C4-2B (cell line): ENCODE measurements around the gene SLC35F6.

Experiments used
- H3K27ac ChIP-seq: fragments of 450-650 bp; 2 replicates; pipeline ENCODE4 v1.5.1; 2017
- ZFX ChIP-seq: fragments of 450-650 bp; IDR thresholded peaks from 2 replicates; pipeline ENCODE4 v1.6.1; 2017
- TF ChIP-seq, protein P1 (sequence below): fragments of 450-650 bp; conservative IDR thresholded peaks from 2 replicates; pipeline ENCODE4 v1.5.1; 2017; ENCODE audit warnings: mild to moderate bottlenecking

The SLC35F6 gene

DNA sequence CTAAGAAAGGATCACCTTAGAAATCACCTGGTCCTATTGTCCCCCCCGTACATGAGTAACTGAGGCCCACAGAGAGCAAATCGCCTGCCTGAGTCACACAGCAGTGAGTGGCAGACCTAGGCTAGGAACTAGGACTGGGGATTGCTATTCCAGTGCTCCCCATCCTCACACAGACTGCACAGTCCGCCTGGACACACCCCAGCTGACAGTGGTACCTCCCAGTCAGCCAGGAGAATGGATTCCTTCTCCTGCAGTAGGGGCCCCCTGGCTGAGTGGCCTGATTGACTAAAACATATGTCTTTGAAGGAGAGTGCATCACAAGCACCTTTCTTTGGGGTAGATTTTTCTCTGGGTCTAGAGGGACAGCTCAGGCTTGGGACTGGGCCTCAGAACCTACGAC, 32.4 kb upstream of the SLC35F6 start:
- TF ChIP-seq, protein P1, sequence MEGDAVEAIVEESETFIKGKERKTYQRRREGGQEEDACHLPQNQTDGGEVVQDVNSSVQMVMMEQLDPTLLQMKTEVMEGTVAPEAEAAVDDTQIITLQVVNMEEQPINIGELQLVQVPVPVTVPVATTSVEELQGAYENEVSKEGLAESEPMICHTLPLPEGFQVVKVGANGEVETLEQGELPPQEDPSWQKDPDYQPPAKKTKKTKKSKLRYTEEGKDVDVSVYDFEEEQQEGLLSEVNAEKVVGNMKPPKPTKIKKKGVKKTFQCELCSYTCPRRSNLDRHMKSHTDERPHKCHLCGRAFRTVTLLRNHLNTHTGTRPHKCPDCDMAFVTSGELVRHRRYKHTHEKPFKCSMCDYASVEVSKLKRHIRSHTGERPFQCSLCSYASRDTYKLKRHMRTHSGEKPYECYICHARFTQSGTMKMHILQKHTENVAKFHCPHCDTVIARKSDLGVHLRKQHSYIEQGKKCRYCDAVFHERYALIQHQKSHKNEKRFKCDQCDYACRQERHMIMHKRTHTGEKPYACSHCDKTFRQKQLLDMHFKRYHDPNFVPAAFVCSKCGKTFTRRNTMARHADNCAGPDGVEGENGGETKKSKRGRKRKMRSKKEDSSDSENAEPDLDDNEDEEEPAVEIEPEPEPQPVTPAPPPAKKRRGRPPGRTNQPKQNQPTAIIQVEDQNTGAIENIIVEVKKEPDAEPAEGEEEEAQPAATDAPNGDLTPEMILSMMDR: no peak
- TF ChIP-seq ZFX: no peak
- H3K27ac ChIP-seq: no peak overlapping the region

DNA sequence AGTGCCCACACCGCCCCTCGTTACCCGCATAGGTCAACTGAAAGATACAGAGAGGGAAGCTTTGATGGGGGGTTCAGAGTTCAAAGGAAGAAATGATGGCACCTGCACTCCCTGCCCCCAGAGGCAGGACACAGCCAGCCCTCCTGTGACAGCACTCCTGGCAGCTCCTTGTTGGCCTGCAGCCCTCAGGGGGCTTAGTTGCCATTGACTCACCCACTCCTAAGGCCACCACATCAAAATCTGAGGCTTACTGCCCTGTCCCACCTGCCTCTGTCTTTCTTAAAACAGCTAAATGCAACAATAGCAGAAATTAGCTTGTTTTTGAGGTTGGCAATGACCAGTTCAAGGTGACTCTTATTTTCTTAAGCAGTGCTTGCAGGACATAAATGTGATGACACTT, 31.6 kb upstream of the SLC35F6 start:
- no peak for TF ChIP-seq ZFX
- TF ChIP-seq, protein P1: no peak
- H3K27ac ChIP-seq: no peak overlapping the region

DNA sequence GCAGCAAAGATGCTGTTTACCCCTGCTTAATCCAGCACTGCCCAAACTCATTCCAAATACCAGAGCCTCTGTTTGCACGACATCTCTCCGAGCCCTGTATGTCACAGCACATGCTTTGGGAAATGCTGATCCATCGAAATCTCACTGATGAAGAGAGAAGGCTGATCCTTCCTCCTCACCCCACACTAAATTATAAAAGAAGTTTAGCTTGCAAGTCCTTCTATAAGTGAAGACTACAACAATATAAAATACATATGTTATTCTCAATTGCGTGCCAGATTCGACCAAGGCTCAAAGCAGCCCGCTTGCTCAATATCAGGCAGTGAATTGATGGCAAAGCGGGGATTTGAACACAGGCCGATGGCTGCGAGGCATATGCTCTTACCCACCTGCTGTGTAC, 30.7 kb upstream of the SLC35F6 start:
- H3K27ac ChIP-seq: no peak overlapping the region
- TF ChIP-seq ZFX: no peak
- TF ChIP-seq, protein P1: no peak

DNA sequence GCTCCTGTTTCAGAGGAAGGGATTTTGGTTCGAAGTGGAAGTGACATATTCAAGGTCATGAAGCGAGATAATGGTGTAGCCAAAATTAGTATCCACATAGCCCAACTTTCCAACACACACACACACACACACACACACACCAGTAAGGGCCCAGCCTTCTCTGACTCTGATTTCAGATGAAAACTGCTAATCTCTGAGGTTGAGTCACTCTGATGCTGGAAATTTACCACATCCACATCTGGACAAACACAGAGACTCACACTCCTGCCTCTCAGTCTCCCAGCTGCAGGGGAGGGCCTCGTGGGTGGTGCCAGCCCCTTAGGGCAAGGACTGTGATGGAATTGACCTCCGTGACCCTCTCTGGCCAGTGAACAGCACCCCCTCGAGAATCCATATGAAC, 29.0 kb upstream of the SLC35F6 start:
- no peak overlapping the region for H3K27ac ChIP-seq
- TF ChIP-seq, protein P1: no peak
- no peak for TF ChIP-seq ZFX

DNA sequence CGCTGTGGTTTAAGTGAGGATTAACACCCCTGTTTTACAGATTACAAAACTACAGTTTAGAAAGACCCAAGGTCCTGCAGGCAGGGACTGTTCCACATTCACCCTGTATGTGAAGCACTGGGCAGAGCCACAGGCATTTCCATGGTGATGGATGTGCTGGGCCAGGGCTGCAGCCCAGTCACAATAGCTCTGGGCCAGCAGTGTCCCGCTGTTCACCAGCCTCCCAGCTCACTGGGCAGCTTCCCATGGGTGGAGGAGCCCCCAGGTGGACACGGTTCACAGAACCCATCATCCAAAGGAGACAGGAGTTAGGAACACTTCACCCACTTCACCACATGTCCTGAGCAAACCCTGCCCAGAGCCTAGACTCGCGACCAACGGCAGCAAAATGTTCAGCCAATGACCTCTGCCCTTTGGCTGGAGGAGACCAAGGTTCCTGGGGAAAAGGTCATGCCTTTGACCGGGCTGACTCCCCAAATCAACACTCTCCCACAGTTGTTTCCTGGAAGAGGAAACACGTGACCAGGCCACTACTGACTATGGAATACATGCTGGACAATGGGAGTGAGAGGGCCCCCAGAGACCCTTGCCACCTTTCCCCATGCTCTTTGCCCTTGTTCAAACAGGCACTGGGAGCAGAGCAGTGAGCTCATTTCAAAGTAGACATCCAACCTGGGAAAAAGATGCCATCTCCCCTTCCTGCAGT, 28.0 kb upstream of the SLC35F6 start:
- H3K27ac ChIP-seq: no peak overlapping the region
- TF ChIP-seq, protein P1: no peak
- TF ChIP-seq ZFX: no peak

DNA sequence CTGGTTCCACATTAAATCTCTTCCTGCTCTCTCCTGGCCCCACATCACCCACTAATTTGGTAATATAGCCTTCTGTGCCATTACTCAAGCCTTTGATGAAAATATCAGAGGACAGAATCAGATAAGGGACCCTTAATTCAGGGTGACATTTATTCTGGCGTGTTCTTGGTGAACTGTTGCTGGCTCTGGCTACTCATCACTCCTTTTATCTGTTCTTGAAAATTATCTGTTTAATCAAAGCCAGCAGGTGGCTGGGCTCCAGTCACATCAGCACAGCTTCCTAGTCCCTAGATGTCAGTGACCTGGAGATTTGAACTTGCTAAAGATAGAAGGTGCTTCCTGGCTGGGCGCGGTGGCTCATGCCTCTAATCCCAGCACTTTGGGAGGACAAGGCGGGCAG, 26.9 kb upstream of the SLC35F6 start:
- H3K27ac ChIP-seq: no peak overlapping the region
- TF ChIP-seq ZFX: no peak
- TF ChIP-seq, protein P1: no peak

DNA sequence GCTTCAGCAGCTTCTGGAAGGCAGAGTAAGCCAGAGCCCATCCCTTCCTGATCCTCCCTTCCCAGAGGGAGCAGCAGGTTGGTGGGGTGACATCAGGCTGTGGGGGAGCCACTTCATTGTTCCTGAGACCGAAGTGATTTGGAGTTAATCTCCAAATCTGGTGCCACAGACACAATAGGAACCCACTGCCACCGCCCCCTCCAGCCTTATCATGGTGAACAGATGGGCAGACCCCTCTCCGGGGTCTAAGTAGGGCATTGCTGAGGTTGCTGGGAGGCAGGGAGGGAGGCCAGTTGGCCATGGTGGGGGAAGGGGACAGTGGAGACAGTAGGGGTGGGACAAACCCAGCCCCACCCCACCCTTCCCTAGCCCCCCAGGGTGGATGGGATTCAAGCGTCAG, 25.6 kb upstream of the SLC35F6 start:
- no peak for TF ChIP-seq ZFX
- TF ChIP-seq, protein P1: no peak
- no peak overlapping the region for H3K27ac ChIP-seq
